ENCODE measurements around the gene FAM53A.
"Not testable (repeated sequence)": the region's sequence is repeated elsewhere in the genome, so short reads cannot be mapped to it uniquely, and the experiment has no call there.

FAM53A gene

DNA sequence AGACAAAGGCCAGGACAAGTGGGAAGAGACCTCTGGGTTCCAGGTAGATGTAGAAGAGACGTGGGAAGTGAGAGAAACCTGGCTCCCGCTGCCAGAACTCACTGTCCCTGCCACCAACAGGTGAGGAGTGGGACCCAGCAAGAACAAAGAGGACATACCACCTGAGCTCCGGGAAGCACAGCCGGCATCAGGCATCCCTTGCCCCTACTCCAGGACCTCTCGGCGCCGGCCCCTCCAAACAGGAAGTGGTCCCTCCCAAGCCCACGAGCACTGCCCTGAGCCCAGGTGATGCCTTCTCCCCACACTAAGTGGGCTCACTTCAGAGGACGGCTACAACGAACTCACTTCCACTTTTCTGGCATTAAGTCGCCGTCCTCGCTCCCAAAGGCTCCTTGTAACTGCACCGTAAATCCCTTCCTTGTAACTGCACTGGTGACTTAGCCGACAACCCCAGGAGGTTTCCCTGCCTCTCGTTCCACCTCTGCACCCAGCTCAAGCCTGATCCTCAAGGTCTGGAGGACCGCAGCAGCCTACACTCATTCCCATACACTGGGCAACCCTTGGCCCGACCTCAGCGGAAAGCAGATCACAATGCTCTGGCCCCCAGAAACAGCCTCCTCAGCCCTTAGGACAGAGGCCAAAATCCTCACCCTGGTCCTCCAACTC, 8.8 kb downstream of the FAM53A start:
- DNase-seq (ENCODE audit: low read depth in 2 of 2) = no peak
- TF ChIP-seq, protein P1, sequence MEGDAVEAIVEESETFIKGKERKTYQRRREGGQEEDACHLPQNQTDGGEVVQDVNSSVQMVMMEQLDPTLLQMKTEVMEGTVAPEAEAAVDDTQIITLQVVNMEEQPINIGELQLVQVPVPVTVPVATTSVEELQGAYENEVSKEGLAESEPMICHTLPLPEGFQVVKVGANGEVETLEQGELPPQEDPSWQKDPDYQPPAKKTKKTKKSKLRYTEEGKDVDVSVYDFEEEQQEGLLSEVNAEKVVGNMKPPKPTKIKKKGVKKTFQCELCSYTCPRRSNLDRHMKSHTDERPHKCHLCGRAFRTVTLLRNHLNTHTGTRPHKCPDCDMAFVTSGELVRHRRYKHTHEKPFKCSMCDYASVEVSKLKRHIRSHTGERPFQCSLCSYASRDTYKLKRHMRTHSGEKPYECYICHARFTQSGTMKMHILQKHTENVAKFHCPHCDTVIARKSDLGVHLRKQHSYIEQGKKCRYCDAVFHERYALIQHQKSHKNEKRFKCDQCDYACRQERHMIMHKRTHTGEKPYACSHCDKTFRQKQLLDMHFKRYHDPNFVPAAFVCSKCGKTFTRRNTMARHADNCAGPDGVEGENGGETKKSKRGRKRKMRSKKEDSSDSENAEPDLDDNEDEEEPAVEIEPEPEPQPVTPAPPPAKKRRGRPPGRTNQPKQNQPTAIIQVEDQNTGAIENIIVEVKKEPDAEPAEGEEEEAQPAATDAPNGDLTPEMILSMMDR (IDR thresholded peaks at IDR 0.05; ENCODE audit: low read depth, low read length) = no peak
- H3K4me3 ChIP-seq (replicated peaks in 1 of 2; ENCODE audit: low read depth in 2 of 2, low read length in 2 of 2) = no peak overlapping the region

- DNase-seq (ENCODE audit: low read depth in 2 of 2) = peak in 1 of 2 donors; percentile 13
- no peak overlapping the region for H3K4me3 ChIP-seq (replicated peaks in 1 of 2; ENCODE audit: low read depth in 2 of 2, low read length in 2 of 2)
- TF ChIP-seq, protein P1 (IDR thresholded peaks at IDR 0.05; ENCODE audit: low read depth, low read length) = no peak
Measured at GRCh38 chr4:1674682-1675081, 9.4 kb downstream of the FAM53A start.

DNA sequence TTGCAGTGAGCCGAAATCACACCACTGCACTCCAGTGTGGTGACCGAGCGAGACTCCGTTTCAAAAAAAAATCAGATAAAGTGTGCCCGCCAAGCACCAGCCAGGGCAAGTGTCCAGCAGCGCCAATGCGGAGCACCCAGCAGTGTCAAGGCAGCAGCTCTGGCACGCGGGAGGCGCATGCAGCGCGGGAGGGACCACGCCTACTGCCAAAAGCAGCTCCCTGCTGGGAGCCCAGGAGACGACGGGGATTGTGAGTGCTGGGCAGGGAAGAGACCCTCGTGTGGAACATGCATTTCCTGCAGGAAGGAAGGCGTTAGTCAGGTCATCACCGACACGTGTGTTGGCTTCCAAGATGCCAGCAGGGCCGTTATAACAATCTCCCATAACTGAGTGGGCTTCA, 10.4 kb downstream of the FAM53A start:
- DNase-seq (ENCODE audit: low read depth in 2 of 2) = no peak
- H3K4me3 ChIP-seq (replicated peaks in 1 of 2; ENCODE audit: low read depth in 2 of 2, low read length in 2 of 2) = no peak overlapping the region
- TF ChIP-seq, protein P1 (IDR thresholded peaks at IDR 0.05; ENCODE audit: low read depth, low read length) = no peak

DNA sequence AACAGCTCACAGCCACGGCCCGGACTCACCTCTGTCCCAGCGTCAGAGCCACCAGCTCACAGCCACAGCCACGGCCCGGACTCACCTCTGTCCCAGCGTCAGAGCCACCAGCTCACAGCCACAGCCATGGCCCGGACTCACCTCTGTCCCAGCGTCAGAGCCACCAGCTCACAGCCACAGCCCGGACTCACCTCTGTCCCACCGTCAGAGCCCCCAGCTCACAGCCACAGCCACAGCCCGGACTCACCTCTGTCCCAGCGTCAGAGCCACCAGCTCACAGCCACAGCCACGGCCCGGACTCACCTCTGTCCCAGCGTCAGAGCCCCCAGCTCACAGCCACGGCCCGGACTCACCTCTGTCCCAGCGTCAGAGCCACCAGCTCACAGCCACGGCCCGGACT, 13.1 kb downstream of the FAM53A start:
- not testable (repeated sequence) for DNase-seq (ENCODE audit: low read depth in 2 of 2); H3K4me3 ChIP-seq (replicated peaks in 1 of 2; ENCODE audit: low read depth in 2 of 2, low read length in 2 of 2)

- DNase-seq (ENCODE audit: low read depth in 2 of 2) = no peak
- no peak overlapping the region for H3K4me3 ChIP-seq (replicated peaks in 1 of 2; ENCODE audit: low read depth in 2 of 2, low read length in 2 of 2)
- TF ChIP-seq, protein P1 (IDR thresholded peaks at IDR 0.05; ENCODE audit: low read depth, low read length) = no peak
Measured at GRCh38 chr4:1670279-1670678, 13.8 kb downstream of the FAM53A start.

- DNase-seq (ENCODE audit: low read depth in 2 of 2) = no peak
- TF ChIP-seq, protein P1 (IDR thresholded peaks at IDR 0.05; ENCODE audit: low read depth, low read length) = no peak
- no peak overlapping the region for H3K4me3 ChIP-seq (replicated peaks in 1 of 2; ENCODE audit: low read depth in 2 of 2, low read length in 2 of 2)
Measured at GRCh38 chr4:1669850-1670249, 14.3 kb downstream of the FAM53A start.

- TF ChIP-seq, protein P1 (IDR thresholded peaks at IDR 0.05; ENCODE audit: low read depth, low read length) = no peak
- H3K4me3 ChIP-seq (replicated peaks in 1 of 2; ENCODE audit: low read depth in 2 of 2, low read length in 2 of 2) = no peak overlapping the region
- DNase-seq (ENCODE audit: low read depth in 2 of 2) = no peak
Measured at GRCh38 chr4:1669270-1669669, 14.8 kb downstream of the FAM53A start.

All from cardiac fibroblast (primary cell).